ENCODE data around the gene SAE1.

DNA sequence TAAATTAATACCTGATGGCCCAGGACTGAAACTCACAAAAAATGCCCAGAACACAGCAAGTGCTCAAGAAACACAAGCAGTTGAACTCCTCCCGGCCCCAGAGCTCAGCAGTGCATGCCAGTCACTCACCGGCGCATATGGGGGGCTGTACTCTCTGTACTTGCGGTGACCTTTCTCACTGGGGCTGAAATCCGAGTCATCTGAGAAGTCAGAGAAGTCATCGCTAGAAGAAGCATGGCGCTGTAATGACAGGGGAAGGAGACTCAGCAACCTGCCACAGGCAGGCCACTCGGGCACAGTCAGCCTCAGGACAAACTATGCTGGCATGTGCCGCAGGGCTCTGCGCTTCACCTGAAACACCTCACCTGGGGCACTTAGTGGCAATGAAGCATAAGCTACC is 36.8 kb upstream of the SAE1 start:
- TF ChIP-seq FOS (IDR thresholded peaks at IDR 0.05; ENCODE audit: low read depth, low read length) (no peak), CEBPB (IDR thresholded peaks at IDR 0.05; ENCODE audit: low read depth, low read length) (no peak), ELK1 (IDR thresholded peaks at IDR 0.05; ENCODE audit: borderline replicate concordance, low read depth, low read length) (no peak), MXI1 (IDR thresholded peaks at IDR 0.05; ENCODE audit: borderline replicate concordance, low read depth, low read length) (no peak), SMC3 (IDR thresholded peaks at IDR 0.05; ENCODE audit: low read depth, low read length) (no peak), POLR2A (IDR thresholded peaks at IDR 0.05; ENCODE audit: low read depth, low read length) (no peak), RAD21 (IDR thresholded peaks at IDR 0.05; ENCODE audit: low read length) (no peak)
- TF ChIP-seq, protein P1, sequence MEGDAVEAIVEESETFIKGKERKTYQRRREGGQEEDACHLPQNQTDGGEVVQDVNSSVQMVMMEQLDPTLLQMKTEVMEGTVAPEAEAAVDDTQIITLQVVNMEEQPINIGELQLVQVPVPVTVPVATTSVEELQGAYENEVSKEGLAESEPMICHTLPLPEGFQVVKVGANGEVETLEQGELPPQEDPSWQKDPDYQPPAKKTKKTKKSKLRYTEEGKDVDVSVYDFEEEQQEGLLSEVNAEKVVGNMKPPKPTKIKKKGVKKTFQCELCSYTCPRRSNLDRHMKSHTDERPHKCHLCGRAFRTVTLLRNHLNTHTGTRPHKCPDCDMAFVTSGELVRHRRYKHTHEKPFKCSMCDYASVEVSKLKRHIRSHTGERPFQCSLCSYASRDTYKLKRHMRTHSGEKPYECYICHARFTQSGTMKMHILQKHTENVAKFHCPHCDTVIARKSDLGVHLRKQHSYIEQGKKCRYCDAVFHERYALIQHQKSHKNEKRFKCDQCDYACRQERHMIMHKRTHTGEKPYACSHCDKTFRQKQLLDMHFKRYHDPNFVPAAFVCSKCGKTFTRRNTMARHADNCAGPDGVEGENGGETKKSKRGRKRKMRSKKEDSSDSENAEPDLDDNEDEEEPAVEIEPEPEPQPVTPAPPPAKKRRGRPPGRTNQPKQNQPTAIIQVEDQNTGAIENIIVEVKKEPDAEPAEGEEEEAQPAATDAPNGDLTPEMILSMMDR (conservative IDR thresholded peaks at IDR 0.05; ENCODE audit: low read depth, low read length): no peak
- TF ChIP-seq, protein P2, sequence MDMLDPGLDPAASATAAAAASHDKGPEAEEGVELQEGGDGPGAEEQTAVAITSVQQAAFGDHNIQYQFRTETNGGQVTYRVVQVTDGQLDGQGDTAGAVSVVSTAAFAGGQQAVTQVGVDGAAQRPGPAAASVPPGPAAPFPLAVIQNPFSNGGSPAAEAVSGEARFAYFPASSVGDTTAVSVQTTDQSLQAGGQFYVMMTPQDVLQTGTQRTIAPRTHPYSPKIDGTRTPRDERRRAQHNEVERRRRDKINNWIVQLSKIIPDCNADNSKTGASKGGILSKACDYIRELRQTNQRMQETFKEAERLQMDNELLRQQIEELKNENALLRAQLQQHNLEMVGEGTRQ (IDR thresholded peaks at IDR 0.05; ENCODE audit: low read depth, low read length): no peak

Measured in IMR-90 (cell line).